Kidney (tissue), 22 donors: ENCODE measurements around the gene ORC1. TPM values are rescaled to one million over a fixed set of nuclear protein-coding genes. Genes with fewer than 3 reads are reported as not detected.

Experiments used
- DNase-seq, 5 donors: peaks; one replicate each; pipeline ENCODE4 v3.0.0-alpha.2; 2013 to 2020
- FAIRE-seq: peaks from 2 replicates; lab custom pipeline; 2012; peaks lifted over from hg19 to GRCh38; lab: Jason Lieb, UNC
- H3K27ac ChIP-seq, 2 donors: one replicate each; pipeline ENCODE4 v1.7.0; 2013; ENCODE audit warnings: low read depth in 2 of 2, low read length in 2 of 2, inconsistent platforms in 1 of 2
- H3K27me3 ChIP-seq: one replicate; pipeline ENCODE4 v1.7.1; 2013; ENCODE audit warnings: low read length, inconsistent platforms; ENCODE audit not compliant: control insufficient read depth, insufficient read depth
- H3K36me3 ChIP-seq, 3 donors: one replicate each; pipeline versions ENCODE4 v1.7.0 to v1.7.1; 2013; ENCODE audit warnings: low read length in 3 of 3, control low read depth in 1 of 3, inconsistent platforms in 1 of 3; ENCODE audit not compliant: insufficient read depth in 3 of 3, control insufficient read depth in 2 of 3
- H3K4me1 ChIP-seq, 3 donors: one replicate each; pipeline versions ENCODE4 v1.7.0 to v1.7.1; 2013; ENCODE audit warnings: low read length in 3 of 3, inconsistent platforms in 1 of 3, low read depth in 1 of 3; ENCODE audit not compliant: control insufficient read depth in 2 of 3, insufficient read depth in 2 of 3
- H3K4me3 ChIP-seq, 3 donors: one replicate each; pipeline versions ENCODE4 v1.7.0 to v1.8.1; 2013; ENCODE audit warnings: low read length in 3 of 3, control low read depth in 1 of 3, inconsistent platforms in 1 of 3
- H3K9ac ChIP-seq, 3 donors: one replicate each; pipeline versions ENCODE4 v1.7.0 to v1.7.1; 2013; ENCODE audit warnings: low read length in 3 of 3, control low read depth in 1 of 3, inconsistent platforms in 1 of 3
- H3K9me3 ChIP-seq, 3 donors: one replicate each; pipeline versions ENCODE4 v1.7.0 to v1.7.1; 2013; ENCODE audit warnings: low read length in 3 of 3, control low read depth in 1 of 3, inconsistent platforms in 1 of 3; ENCODE audit not compliant: control insufficient read depth in 2 of 3, insufficient read depth in 1 of 3
- CTCF ChIP-seq: IDR thresholded peaks from 3 replicates; pipeline ENCODE4 v1.5.1; 2012; ENCODE audit warnings: mild to moderate bottlenecking, moderate library complexity, borderline replicate concordance; ENCODE audit not compliant: insufficient read depth; ENCODE audit errors: extremely low read depth
- intact Hi-C: fragments of 100-400 bp; cut with DNase I; formaldehyde crosslinking; loops from one replicate; pipeline ENCODE4 v1.11.1; 2022
- long read RNA-seq, 10 donors: library from polyadenylated mRNA in 1 of 10; unstranded in 1 of 10; transcript quantifications; one replicate each; pipeline ENCODE4 v2.0.0 and lab custom pipeline, GENCODE V29; 2021 to 2026
- polyA plus RNA-seq: library from polyadenylated mRNA; stranded (reverse); fragments of 350-450 nt; fragmentation: Illumina TruSeq; extraction: RNeasy Lipid Tissue Mini Kit (QIAGEN cat#74804); gene quantifications from one replicate; pipeline ENCODE4 v1.2.3, GENCODE V29; 2014; ENCODE audit warnings: low read depth, low replicate concordance; ENCODE audit not compliant: insufficient read depth
- total RNA-seq: library from RNA; stranded (reverse); fragmentation: NEBNext Ultra II Directional; extraction: Animal tissue kit (Norgen Biotek cat#: 25700); gene quantifications from one replicate; pipeline ENCODE4 v1.2.1, GENCODE V29; 2021
- donor health status: control.
- donor health status: control.
- donor health status: control.
- donor health status: control.
- donor health status: control.
- donor health status: DM: yes; HTN: yes; CAD: no.
- donor health status: Normal renal cell carcinoma (clear cell type).

The ORC1 gene
- total RNA-seq, result 0.50 TPM
- 0.37 TPM for polyA plus RNA-seq
- long read RNA-seq, donor 1, result 0 reads
- long read RNA-seq, donor 2, partial matches to known transcripts, result 32 of 48 reads
- long read RNA-seq, donor 2, other reads (novel, unspliced or antisense), result 16 of 48 reads
- long read RNA-seq, donor 3, result 0 reads
- long read RNA-seq, donor 4, result 0 reads
- long read RNA-seq, donor 5, result 0 reads
- long read RNA-seq, donor 6, result 0 reads
- long read RNA-seq, donor 7, result 0 reads
- long read RNA-seq, donor 8, result 0 reads
- long read RNA-seq, donor 9, result 0 reads
- long read RNA-seq, donor 10, partial matches to known transcripts, result 0 of 1 reads
- long read RNA-seq, donor 10, other reads (novel, unspliced or antisense), result 0 of 1 reads

GRCh38 chr1:52404116-52404974 lies at the start of gene ORC1, which contains the start of gene PRPF38A:
Gene ORC1, minus strand, starts transcription at chr1:52404423. Its CDS starts 2,200 bp downstream, at chr1:52402223.
Gene PRPF38A, plus strand, starts transcription at chr1:52404602. Its CDS starts 148 bp downstream, at chr1:52404750.
- peak within 1 kb of the TSS; percentile 86 to 91 for H3K27ac ChIP-seq
- peak within 1 kb of the TSS; percentile 95 to 100 (median 98) for H3K4me3 ChIP-seq
- peaks cover 10 to 16% (median 13%) of the 10 kb centered on the region in 3 donors for H3K36me3 ChIP-seq
- no peak for TF ChIP-seq CTCF
- no peaks in the 10 kb centered on the region for H3K9me3 ChIP-seq
- DNase-seq, result peak; percentile 97 to 99 (median 99)
- peaks cover 2 to 16% (median 11%) of the 10 kb centered on the region in 3 donors for H3K4me1 ChIP-seq
- no peaks in the 10 kb centered on the region for H3K27me3 ChIP-seq
- FAIRE-seq, result peak; percentile 93
- intact Hi-C loops, result no loop called here
- H3K9ac ChIP-seq, result peak within 1 kb of the TSS; percentile 96 to 100 (median 99)

GRCh38 chr1:52444463-52444862 lies 40.2 kb upstream of the ORC1 start:
- peaks cover 4 to 11% (median 4%) of the 10 kb centered on the region in 3 donors for H3K36me3 ChIP-seq
- FAIRE-seq, result no peak
- intact Hi-C loops, result no loop called here

GRCh38 chr1:52439976-52440375 lies 35.8 kb upstream of the ORC1 start:
- TF ChIP-seq CTCF, result no peak
- Histone ChIP-seq H3K9ac (no peak overlapping the region), H3K4me1 (no peaks in the 10 kb centered on the region), H3K4me3 (no peak overlapping the region), H3K36me3 (peaks cover 3 to 15% (median 7%) of the 10 kb centered on the region in 3 donors), H3K27ac (no peak overlapping the region), H3K9me3 (no peaks in the 10 kb centered on the region), H3K27me3 (no peaks in the 10 kb centered on the region)
- intact Hi-C loops, result no loop called here
- DNase-seq (no peak), FAIRE-seq (no peak)

More at GRCh38 chr1:52444463-52444862, 40.2 kb upstream of the ORC1 start:
- H3K9me3 ChIP-seq, result no peaks in the 10 kb centered on the region
- no peak for TF ChIP-seq CTCF
- no peak overlapping the region for H3K27ac ChIP-seq
- H3K9ac ChIP-seq, result no peak overlapping the region
- no peaks in the 10 kb centered on the region for H3K27me3 ChIP-seq
- H3K4me1 ChIP-seq, result no peaks in the 10 kb centered on the region
- DNase-seq, result no peak
- no peak overlapping the region for H3K4me3 ChIP-seq
